Measurements from ENCODE around the gene CAMK1G.
A peak's percentile ranks its signal among the peaks of the same experiment; 100 is the strongest.

The CAMK1G gene

DNA sequence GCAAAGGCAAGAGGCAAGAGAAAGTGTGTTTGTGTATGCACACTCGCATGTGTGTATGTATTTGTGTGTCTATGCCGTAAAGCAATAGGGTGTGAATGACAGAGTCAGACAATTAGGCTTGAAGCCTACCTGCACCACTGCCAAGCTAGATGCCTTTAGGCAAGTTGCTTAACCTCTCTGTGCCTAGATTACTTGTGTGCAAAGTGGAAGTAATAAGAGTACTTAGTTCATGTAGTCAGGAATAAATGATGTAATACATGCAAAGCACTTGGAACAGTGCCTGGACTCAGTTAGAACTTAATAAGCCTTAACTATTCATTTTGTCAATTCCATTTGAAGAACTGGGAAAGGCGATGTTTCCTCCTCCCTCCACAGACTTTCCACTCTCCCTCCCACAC is 37.0 kb downstream of the CAMK1G start:
- DNase-seq, result peak; percentile 52 to 77

DNA sequence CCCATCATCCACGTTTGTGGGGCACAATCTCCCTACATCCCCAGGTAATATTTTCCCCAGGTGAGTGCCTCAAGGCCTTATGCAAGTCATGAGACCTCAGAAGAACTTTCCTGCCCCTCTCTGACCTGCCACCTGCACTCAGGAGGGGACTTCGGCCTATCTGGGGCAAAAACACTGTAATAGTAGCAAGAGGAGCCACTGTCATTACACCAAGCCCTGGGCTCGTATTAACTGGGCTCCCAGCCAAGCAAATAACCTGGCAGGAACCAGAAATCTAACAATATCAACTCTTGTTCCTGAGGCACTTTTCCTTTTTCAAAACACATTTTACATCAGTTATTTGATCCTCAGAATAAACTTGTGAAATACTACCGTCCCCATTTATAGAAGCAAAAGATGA is 37.8 kb downstream of the CAMK1G start:
- peak; percentile 41 to 62 for DNase-seq

DNA sequence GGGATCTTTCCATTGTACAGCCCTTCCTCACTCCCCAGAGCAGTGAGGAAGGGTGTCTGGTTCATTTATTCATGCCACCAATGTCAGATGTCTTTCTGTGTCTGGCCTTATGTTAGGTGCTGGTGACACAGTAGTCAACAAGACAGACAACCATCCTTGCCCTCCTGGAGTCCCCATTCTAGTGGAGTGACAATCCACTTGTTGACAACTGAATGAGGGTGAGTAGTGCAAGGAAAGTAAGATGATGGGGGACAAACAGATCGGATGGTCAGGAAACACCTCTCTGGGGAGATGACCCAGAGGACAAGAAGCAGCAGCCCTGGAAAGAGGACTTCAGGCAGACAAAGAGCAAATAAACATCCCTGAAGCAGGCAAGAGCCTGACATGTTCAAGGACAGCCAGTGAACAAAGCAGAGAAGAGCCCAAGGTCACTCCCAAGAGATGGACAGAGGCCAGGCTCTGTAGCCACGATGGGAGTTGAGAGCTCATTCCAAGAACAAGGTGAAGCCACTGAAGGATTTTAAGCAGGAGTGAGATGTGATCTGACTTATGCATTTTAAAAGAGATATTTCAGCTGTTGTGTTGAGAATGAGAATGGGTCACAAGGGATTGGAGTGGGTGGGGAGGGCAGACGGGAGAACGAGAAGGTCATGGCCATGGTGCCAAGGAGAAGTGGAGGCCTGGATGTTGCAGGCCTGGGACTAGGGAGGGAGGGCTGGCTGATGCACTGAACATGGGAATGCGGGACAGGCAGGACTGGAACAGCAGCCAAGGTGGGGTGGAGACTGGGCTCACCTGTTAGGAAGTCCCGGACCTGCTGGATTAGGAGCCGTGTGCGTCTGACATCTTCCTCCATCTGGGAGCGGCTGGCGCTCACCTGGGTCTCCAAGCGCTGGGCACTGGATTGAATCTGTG is 38.5 kb downstream of the CAMK1G start:
- no peak for DNase-seq

DNA sequence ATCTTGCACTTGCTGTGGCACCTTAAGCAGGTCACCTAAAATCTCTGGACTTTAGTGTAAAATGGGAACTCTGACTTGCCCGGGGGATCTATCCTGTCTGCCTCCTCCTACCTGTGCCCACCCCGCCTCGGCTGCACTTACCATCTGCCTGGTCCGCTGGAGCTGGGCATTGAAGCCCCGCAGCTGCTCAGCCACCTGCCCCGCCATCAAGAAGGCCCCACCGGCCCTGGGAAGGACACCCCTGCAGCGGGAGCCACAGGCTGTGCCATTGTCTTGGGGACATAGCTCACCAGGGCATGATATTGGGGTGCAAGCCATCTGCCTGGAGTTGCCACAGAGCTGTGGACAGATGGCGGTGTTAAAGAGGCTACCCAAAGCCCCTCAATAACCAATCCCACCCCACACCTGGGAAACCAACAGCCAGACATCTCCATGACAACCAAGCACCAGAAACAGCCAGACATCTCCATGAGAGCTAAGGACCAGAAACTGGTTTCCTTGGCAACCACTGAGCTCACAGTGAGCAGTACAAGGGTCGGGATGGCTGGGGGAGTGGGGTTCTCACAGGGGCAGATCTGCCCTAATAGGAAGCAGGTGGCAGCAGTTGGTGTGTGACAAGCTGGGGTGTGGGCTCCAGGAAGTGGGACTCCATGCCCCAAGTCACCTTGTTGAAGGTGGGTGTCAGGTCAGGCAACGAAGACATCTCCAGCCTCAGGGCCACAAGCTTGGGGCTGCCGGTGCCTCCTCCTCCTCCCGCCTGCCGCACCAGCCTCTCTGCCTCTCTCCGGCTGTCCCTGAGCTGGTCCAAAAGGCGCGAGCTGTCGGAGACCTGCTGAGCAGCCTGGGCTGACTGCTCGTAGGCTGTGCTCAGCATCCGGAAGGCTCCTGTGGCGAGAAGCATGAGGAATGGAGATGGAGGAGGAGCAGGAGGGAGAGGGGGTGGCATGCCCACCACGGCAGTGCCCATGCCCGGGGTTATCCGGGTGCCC is 39.6 kb downstream of the CAMK1G start:
- no peak for DNase-seq

DNA sequence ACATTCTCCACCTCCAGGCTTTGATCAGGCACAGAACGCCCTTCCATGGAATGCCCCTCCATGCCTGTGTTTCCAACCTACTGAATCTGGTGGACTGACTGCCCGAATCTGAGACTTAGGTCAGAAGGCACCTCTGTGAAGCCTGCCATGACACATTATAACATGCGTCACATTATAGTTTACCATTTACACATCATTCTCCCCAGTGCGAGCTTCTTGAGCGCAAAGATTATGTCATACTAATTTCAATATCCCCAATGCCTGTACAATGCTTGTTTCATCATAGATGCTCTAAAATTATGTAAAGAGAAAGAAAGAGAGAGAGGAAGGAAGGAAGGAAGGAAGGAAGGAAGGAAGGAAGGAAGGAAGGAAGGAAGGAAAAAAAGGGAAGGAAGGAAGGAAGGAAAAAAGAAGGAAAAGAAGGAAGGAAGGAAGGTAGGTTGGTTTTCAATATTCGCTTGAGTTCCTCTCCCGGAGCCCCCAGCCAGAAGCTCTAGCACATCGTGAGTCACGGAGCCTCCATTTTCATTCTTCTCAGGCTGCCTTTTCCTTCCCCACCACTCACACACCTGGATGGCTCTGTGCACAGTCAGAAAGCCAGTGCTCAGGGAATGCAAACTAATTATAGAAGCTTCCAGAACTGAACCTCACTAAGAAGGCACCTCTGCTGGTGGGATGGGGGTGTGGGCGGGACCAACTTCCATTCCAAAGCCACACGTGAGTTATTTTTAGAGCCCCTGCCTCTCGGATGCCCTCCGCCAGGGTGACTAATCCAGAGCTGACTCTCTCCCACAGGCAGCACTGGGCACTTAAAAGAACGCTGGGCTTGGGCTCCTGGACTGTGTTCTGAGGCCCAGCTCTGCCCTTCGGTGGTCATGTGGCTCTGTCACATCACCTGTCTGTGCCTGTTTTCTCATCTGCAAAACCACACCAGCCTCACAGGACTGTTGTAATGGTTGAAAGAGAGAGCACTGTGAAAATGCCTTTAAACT is 41.3 kb downstream of the CAMK1G start:
- no peak for DNase-seq

DNA sequence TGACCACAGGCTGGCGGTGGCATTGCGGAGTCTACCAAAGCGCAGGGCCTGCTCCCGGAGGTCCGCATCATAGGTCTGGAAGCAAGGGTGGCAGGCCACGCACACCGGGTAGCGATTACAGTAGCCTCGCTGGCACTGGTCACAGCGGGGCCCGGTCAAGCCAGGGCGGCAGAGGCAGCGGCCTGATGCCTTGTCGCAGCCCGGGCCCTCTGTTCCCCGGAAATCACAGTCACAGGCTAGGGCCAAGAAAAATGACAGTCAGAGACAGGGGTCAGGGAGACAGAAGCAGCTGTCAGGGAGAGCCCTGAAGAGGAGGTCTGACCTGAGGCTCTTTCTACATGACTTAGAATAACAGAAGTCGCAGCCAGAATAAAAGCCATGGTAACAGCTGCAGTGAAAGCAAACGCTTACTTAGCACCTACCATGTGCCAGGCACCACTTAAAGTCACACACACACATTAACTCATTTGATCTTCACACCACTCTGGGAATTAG is 42.3 kb downstream of the CAMK1G start:
- DNase-seq, result no peak

DNA sequence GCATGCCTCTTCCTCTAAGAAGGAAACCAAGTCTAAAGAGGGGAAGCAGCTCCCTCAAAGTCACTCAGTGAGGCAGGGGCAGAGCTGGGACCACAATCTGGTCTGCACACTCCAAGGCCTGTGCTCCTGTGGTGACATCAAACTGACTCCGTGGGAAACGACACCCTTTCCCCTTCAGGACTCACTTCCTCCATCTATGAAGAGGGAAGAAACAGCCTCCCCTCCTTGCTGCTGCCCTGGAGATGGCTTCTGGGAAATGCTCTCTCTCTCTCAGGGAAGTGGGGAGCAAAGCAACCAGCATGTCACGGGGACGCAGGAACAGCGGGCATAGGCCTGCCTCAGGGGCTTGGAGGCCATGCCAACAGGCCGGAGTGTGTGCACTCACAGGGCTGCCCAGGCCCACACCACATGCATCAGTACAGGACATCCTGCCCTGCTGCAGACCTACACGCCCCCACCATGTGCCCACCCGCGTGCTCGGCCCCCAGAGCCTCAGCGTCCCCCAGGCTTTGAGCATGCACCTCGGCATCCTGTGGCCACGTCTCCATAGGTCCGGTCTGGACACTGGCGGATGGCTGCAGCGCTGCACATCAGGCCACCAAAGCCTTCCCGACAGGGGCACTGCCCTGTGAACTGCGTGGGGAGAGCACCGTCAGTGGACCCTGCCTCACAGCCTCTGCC is 43.0 kb downstream of the CAMK1G start:
- DNase-seq, result no peak

DNA sequence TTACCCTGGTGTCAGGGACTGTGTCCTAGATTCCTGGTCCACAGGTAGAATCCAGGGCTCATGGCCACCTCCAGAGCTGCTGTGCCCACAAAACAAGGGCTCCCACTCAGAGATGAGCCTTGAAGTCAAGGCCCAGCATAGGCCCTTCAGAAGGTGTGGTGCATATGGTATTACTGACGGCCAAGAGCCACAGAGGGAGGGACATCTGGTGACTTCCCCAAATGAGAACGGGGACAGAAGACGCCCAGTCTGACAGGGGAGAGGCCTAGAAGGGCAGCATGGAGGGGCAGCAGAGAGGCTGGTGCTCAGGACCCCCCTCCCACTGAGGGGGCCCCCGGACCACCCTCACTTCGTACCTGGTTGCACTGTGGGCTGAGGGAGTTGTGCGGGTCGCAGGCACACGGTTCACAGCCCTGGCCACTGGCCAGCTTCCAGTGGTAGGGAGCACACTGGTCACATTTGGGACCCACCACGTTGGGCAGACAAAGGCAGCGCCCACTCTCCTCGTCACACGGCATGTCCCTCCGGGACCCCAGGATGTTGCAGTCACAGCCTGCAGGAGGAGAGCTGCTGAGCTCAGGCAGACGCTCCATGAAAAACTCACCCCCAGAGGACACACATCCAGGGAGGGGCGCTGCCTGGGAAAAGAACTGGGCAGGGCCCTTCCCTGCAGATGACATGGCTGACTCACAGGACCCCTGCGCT is 43.7 kb downstream of the CAMK1G start:
- DNase-seq, result no peak

DNA sequence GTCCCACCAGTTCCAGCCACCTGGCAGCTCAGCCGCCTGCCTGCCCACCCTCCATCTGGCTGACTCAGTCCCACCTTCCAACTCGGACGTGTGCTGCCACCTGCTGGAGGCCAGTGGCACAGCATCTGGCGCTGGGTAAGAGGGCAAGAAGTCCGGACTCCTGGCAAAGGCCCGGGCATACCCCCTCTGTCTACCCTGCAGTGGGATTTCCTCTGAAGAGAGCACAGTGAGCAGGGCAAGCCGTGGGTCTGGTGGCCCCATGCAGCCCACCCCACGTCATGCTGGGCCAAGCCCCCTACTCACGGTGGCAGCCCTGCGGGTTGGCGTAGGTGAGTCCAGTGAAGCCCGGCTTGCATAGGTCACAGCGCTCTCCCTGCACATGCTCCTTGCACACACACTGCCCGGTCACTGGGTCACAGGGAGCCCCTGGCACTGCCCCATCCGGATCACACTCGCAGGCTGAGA is 44.2 kb downstream of the CAMK1G start:
- DNase-seq, result peak; percentile 76 to 85

DNA sequence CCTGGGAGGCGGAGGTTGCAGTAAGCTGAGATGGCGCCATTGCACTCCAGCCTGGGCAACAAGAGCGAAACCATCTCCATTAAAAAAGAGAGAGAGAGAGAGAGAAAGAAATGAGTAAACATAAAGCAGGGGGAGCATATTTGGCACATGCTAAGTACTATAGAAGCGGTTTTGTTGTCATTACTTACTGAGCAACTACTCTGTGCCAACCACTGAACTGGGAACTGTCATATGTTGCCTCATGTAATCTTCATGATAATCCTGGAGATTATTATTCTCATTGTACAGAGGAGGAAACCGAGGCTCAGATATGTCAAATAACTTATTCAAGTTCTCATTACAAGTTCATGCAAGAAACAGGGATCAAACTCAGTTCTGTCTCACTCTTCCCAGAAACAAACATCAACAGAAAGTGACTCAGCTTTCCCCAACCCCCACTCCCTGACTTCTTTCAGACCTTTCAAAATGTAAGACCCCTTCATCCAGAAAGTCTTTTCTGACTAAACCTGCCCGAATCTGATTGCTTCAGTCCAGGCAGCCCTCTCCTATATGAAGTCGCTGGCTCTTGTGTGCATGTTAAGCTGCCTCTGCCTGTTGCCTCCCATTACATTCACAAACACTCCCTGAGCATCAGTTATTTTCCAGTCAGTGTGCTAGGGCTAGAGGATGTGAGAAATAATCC is 45.2 kb downstream of the CAMK1G start:
- DNase-seq, result no peak

DNA sequence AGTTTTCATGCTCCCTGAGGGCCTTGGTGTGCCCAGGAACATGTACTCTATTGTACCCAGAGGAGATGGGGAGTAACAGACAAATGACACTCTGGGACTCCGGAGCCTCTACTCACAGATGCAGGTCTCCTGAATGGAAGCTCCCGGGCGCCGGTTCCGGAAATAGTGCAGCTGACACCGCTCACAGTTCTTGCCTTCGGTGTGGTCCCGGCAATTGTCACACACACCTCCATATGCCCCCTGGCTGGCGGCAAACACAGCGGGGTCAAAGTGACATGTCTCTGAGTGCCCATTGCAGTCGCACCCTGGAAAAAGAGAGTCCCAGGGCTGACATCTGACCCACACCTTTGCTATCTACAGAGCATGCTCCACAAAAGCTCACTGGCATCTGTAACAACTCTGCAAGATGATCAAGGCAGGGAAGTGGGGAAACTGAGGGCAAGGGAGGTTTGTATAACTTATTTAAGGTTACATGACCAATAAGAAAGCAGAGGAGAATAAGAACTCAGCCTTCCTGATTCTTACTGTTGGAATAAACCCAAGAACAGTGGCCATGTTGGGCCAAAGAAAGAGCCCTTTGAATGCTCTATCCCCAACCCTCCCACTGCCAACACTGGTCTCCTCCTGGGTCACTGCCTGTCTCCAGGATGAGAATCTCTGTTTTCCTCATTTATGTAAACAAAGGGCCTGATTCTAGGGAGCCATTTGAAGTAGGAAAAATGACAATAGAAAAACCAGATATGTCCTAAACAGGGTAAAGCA is 46.3 kb downstream of the CAMK1G start:
- no peak for DNase-seq

DNA sequence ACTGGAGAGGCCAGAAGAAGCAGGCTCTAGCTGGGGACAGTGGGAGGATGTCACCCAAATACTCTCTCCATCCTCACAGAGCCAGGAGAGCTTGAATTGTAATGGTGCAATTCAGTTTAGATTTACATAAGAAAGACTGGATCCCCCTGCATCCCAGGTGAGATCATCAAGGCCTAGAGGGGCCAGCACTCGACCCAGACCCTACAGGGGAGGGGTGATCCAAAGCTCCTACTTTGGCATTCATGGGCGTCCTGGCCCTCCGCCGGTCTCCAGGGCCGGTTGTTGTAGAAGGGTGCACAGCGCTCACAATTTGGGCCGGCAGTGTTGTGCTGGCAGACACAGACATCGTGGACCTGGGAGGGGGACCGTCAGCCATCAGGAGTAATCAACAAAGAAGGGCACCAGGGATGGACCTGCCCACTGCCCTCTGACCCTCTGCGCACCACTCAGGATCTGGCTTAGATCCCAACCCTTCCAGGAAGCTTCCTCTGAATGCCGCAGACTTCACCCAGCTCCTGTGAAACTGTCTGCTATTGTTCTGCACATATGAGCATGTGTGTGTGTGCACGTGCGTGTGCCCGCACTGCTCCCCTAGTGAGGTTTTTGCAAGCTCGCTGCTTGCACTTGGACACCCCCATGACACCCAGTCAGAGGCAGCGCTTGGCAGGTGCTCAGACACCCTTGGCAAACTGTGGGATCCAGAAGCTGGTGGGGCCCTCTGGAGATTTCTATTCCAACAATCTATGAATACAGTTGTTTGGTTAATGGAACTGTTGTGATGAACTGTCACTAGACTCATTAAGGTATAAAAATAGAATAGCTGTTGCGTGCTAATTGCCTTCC is 47.1 kb downstream of the CAMK1G start:
- peak in 1 of 2 experiments; percentile 58 for DNase-seq

DNA sequence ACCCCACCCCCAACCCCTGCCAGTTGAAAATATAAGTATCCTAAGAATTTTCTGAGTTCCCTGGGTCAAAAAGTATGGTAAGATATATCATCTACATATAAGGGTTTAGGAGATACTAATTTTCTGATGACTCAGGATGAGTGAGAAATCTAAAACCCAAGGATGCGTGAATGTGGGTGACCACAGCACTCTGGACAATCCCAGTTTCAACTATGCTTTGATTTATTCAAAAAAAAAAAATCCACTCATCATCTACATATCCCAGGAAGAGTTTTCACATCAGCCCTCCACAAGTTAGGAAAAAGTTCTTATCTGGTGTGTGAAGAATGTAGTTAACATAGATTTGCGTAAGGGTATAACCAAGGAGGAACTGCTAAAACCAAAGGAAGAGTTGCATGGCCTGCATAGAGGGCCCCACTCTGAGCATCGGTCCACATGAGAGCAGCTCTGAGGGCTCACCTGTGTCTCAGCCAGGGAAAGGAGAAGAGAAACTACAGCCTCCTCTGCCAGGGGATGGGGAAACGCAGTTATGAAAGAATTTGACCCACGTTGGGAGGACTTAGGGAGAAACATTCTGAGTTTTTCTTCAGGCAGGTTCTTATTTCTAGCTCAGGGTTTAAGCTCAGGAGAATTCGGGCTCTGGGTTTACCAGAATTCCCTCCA is 50.0 kb downstream of the CAMK1G start:
- DNase-seq, result no peak

DNA sequence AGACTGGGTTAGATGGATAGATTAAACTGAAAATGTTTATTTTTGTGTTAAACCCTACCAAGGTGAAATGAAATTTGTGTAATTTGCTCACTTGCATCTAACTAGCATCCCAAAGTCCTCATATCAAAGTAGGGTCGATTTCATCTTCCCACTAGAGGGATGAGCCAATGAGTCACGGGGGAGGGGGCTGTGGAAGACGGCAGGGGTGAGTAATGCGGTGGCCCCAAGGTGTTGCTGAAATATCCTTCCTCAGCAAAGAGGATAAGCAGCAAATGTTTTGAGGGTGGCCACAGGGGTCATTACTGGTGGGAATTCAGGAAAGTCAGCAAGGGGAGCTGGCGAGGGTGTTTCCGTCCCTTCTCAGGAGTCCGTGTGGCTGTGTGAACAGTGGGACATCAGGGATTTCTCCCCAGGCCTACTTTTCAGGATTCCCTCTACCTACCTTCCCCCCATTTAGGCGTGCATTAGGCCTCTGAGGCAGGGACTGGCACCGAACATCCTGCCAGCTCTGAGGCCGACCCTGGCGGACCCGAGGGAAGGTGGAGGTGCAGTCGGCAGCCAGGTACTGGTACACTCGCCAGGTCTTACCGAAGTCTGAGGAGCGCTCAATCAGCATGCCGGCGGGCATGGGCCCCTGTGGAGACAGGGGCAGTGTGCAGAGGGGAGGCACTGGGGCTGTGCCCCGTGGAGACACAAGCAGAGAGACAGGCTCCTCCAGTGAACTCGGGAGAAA is 50.7 kb downstream of the CAMK1G start:
- DNase-seq, result no peak

DNA sequence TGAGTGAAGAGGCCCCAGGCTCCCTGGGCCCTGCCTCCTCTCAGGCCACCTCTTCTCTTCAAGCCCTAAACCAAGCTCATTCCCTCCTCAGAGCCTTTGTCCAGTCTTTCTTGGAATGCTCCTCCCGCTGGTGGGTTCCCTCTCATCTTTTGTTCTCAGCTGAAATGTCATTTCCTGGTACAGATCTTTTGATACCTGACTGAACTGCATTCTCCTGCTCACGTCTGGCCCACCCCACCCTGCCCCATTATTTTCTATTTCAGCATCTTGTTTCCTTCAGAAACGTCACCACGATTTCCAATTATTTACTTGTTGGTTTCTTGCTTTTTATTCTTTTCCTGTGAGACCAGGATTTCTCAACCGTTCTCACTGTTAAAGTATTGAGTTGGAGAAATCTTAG is 52.3 kb downstream of the CAMK1G start:
- DNase-seq, result no peak

DNA sequence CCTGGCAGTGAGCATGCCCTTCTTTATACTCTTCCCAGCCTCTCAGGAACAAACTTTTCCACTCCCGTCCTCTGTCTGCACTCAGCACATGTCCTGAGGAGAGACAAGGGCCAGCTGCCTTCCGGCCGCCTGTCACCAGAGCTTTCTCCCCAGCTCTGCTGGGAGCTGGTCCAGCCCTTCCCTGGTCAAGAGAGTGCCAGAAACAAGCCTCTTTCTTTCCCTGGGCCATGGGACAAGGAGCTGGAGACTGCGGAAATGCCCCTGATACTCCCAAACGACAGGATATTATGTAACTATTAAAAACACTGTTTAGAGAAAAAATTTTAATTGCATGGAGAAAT is 58.3 kb downstream of the CAMK1G start:
- no peak for DNase-seq

DNA sequence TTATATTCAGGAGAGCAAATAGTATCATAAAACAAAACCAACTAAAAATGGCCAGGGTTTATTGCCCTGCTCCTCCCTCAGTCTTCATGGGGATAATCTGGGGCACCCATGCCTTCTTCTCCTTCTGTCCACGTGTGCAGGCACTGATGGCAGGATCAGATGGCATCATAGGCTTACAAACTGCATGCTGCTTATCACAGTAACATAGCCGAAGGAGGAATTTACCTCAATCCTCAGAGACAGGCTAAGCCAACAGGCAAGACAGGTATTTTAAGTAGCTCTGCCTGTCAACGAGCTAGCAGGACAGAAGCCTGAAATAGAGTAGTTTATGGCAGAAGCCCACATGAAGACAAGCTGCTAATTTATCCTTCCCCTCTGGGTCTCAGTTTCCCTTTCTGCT is 59.3 kb downstream of the CAMK1G start:
- no peak for DNase-seq
